ENCODE data around the gene ZNF609.

Gene ZNF609

DNA sequence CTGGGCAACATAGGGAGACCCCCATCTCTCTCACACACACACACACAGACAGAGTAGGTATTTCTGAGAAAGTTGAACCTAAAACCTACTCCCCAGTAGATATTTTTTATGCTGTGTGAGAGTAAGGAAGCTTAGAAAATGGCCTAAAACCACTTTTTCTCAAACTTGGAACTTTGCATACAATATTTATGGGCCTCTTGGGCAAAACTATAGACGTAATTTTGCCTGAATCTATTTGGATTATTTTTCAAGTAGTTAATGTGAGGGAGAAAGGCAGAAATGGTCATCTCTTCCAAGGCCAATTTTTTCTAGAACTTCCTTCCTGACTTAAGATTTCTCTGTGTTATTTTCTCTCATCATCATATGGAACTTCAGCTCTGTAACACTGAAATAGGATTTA, 81.7 kb downstream of the ZNF609 start:
- no peak for DNase-seq

DNA sequence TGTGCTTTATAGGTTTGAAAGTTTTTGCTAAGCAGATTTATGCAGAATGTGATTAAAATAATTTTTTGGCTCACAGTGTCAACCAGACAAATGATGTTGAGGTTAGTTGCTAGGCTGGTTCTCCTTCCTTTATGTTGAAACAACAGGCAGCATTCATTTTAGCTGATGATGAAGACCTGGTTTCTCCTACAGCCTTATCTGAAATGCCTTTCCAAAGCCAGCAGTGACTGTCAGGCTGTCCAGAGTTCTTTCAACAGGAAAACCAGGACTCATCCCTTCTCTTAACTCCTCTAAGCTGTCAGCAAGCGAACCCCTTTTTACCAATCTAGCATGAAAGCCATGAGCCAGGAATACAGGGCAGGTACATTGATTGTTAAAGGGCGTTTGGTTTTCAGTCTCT, 84.1 kb downstream of the ZNF609 start:
- DNase-seq, result no peak

DNA sequence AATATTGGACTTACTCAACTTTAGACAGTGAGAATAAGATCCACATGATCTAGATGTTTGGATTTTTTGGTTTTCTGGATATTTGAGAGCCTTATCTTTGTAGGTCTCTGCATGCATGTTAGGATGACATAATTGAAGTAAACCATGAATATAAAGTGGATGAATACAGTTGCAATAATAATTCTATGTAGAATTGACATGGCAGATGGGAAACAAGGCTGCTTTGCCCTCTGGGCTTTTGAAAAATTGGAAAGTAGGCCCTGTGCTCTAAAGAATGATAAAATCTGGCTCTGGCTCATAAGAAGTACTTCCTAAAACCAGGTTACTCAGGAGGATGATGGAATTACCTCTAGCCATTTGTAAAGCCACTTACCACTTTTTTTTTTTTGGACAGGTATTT, 86.9 kb downstream of the ZNF609 start:
- no peak for DNase-seq

GRCh38 chr15:64548235-64548634, 87.9 kb downstream of the ZNF609 start:
- DNase-seq, result no peak

DNA sequence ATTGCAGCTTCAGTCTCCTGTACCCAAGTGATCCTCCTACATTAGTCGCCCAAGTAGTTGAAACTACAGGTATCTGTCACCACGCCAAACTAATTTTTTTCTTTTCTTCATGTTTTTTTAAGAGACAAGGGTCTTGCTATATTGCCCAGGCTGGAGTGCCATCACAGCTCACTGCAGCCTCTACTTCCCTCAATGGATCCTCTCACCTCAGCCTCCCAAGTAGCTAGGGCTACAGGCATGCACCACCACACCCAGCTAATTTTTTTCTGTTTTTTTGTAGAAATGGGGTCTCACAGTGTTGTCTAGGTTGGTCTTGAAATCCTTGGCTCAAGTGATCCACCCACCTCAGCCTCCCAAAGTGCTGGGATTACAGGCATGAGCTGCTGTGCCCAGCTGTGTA, 89.5 kb downstream of the ZNF609 start:
- DNase-seq, result no peak

- DNase-seq, result no peak
These were observed 92.0 kb downstream of the ZNF609 start for GRCh38 chr15:64552281-64552948.

GRCh38 chr15:64558460-64559179, 98.2 kb downstream of the ZNF609 start:
- DNase-seq, result no peak

- no peak for DNase-seq
These were observed 98.9 kb downstream of the ZNF609 start for GRCh38 chr15:64559243-64559642.

GRCh38 chr15:64560501-64560900, 100.1 kb downstream of the ZNF609 start:
- no peak for DNase-seq

DNA sequence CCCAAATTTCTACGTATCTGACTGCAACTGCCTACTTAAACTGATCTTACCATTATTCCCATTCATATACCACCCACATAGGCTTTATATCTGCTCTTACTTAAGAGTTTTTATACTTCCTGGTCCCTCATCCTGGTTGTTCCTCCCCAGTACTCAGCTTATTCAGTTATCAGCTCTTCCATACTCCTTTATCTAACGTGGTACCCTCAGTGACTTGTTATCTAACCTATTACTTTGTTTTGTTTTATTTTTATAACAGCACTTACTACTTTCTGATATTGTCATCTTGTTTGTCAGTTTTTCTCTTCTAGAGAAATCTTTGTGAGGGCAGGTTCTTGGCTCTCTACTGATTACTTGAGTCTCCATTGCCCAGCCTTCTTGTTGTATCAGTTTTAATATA, 100.6 kb downstream of the ZNF609 start:
- DNase-seq, result no peak

GRCh38 chr15:64562003-64562640, 101.7 kb downstream of the ZNF609 start:
- no peak for DNase-seq

DNA sequence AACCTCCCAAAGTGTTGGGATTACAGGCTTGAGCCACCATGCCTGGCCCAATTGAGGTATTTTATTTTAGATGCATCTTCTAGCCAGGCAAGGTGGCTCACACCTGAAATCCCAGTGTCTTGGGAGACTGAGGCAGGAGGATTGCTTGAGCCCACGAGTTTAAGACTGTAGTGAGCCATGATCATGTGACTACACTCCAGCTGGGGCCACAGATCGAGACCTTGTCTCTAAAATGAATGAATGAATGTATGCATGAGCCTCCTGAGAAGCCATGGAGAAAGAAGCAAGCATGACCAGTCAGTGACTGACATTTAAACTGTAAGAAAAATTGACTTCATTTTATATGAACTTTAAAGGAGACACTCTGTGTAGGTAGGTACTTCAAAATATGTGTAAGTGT, 105.7 kb downstream of the ZNF609 start:
- DNase-seq, result no peak

- peak; percentile 17 to 33 for DNase-seq
These were observed 106.5 kb downstream of the ZNF609 start for GRCh38 chr15:64566629-64567427.

- DNase-seq, result no peak
These were observed 108.4 kb downstream of the ZNF609 start for GRCh38 chr15:64568765-64569164.

GRCh38 chr15:64571857-64572291, 111.5 kb downstream of the ZNF609 start:
- peak; percentile 59 to 67 for DNase-seq

GRCh38 chr15:64572856-64573255, 112.5 kb downstream of the ZNF609 start:
- DNase-seq, result no peak

DNA sequence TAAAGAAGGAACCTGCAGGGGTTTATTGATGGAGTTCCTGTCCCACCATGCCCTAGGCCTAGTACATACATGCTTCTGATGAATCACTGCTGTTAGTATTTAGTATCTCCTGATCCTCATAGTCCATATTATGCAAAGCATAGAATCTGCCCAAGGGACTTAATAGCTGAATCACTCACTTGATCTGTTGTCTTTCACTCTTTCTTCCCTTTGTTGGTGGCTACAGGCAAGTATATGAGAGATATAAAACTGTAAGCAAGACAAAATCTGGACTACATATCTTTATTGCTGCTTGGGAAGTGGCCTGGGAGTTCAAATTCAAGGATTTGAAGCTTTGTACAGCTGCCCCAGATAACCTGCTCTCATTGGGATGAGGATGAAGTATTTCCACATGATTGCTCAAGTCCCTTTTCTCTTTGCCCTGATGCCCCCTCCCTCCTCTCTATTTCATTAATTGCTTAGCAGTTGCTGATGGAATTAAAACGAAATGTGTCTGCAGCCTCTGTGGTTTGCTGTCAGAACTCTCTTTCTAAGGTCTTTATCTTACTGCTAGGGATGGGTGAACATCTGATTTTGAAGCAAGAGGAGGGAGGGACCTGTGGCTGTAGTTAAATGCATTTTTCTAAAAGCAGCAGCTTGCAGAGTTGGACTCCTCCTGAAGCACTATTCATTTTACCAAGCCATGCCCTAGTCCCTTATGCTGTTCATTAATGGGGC, 114.1 kb downstream of the ZNF609 start:
- DNase-seq, result no peak

DNA sequence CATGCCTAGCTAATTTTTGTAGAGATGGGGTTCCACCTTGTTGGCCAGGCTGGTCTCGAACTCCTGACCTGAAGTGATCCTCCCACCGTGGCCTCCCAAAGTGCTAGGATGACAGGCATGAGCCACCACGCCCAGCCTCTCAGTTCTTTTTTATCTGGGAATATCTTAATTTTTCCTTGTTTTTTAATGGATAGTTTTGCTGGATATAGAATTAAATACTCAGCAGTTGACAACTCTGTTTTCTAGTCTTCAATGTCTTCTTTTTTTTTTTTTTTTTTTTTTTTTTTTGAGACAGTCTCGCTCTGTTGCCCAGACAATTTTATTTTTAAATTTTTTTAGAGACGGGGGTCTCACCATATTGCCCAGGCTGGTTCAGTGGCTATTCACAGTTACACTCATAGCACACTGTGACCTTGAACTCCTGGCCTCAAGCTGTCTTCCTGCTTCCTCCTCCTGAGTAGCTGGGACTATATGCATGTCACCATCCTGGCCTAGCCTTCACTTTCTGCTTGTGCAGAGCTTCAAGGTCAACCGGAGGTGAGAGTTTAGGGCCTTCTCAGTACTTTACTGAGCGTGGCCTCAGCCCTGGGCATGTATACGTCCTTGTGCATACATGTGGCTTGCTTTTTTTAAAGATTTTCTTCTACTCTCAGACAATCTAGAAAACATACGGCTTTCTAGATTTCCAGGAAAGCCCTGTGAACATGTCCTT, 120.5 kb downstream of the ZNF609 start:
- DNase-seq, result no peak

GRCh38 chr15:64581408-64581761, 121.0 kb downstream of the ZNF609 start:
- DNase-seq, result no peak

- DNase-seq, result no peak
These were observed 121.8 kb downstream of the ZNF609 start for GRCh38 chr15:64582202-64582601.

- DNase-seq, result no peak
These were observed 123.1 kb downstream of the ZNF609 start for GRCh38 chr15:64583519-64583918.

- DNase-seq, result no peak
These were observed 123.6 kb downstream of the ZNF609 start for GRCh38 chr15:64583983-64584382.
